Right kidney (tissue), 1 donor: ENCODE results near the gene ZNF574.

Source experiments
- DNase-seq: peaks from one replicate; pipeline ENCODE4 v3.0.0-alpha.2; 2016

ZNF574 gene

GRCh38 chr19:42124386-42124901 lies 48.5 kb downstream of the ZNF574 start:
- no peak for DNase-seq

- DNase-seq, result no peak
These were observed 49.6 kb downstream of the ZNF574 start for GRCh38 chr19:42125536-42125935.

GRCh38 chr19:42126574-42126973 lies 50.6 kb downstream of the ZNF574 start:
- DNase-seq, result no peak

- no peak for DNase-seq
These were observed 53.7 kb downstream of the ZNF574 start for GRCh38 chr19:42129399-42130253.

GRCh38 chr19:42130254-42130573 lies 54.2 kb downstream of the ZNF574 start:
- DNase-seq, result no peak
